HG02763 (cell line): ENCODE data around the gene SLC38A4.
"Not testable (repeated sequence)": the region's sequence is repeated elsewhere in the genome, so short reads cannot be mapped to it uniquely, and the experiment has no call there.

Experiments
- ATAC-seq: cut with Tn5 transposase; IDR thresholded peaks from one replicate; pipeline ENCODE4 v1.9.1; 2021; ENCODE audit warnings: mild to moderate bottlenecking, moderate library complexity; ENCODE audit not compliant: unreplicated experiment

SLC38A4 gene

DNA sequence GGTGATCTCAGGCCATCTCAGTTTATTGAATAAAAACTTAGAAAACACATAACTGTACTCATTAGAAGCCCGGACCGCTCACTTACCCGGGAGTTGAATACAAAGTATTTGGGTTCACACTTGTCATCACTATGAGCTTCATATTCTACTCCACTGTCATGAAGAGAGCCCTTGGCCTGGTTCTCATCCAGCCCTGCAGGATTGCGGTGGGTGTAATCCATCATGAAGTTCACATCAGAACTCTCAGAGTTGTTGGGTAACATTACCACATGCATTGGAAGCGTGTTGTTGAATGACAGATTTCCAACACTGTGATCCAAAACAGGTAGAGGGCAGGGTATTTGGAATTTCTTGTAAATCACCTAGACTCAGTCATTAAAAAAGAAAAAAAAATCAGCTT is 47.4 kb downstream of the SLC38A4 start:
- no peak for ATAC-seq

DNA sequence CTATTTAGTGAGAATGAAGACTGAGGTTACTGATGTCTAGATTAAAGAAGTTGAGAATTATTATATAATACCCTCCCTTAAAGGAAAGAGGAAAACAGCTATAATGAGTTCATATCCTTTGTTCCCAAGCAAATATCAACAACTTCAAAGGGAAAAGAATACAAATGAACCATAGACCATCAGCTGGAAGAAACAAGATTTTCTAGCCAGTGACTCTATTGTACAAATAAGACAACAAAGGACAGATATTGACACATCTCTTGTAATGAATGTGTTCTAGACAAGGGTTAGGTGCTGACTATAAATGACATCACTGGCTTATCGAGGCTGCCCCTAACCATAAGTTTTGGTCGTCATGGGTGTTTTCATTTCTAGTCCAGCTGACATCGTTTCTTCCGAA is 48.2 kb downstream of the SLC38A4 start:
- ATAC-seq: no peak

DNA sequence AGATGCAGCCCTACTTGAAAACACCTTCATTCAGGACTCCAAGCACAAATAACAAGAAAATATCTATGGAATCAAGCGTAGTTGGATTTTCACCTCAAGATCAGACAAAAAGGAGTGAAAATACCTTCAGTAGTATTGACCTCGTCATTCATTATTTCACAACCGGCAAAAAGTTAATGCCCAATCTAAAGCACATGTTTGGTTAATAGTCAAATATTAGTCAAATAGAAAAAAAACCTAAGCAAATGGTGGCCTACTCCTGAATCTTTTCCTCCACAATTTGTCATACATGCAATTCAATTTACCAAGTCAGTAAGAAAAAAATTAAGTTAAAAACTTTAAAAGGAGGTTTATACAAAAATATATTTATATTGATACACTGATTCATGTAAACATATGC is 50.0 kb downstream of the SLC38A4 start:
- ATAC-seq: no peak

DNA sequence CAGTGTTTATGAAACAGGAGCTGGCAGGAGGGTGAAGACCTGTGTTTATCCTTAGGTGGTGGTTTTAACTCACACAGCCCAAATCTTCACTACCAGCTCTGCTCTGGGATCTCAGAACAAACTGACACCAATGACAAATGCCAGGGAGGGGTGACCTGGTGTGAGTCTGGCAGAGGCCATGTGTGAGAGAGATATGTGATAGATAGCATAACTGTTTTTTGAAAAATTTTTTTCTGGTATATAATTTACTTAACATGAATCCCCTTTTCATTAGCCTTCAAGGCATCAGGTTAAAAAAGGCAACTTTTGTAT is 51.5 kb downstream of the SLC38A4 start:
- ATAC-seq: no peak

DNA sequence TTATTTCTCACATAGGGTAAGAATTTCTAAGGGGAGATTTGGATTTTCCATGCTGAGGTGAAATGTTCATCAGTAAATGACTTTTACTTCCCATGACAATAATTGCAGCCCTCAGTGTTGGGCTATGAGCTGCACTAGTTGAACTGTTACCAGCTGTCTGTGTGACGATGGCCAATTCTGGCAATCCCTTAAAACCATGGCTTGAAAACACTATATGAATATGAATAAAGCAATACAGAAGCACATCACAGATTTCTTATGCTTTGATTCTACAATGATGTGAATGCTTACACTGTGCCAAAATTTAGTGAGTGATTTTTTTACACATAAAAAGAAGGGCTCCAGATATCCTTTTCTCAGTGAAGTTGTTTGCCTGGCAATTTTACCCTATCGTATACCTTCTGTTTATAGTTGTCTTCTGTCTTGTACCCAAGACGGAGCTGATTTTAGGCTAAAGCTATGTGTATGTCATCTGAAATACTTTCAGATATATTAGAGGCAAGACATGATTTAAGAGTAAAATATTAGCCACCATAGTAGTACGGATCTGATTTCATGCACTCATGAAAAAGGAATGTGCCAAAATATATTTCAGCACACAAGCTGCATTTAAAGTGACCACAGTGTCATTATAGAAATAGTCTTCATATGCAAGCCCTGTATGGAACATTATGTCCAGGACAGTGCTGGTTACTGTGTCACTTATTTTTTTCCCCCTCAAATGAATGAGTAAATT is 52.0 kb downstream of the SLC38A4 start:
- ATAC-seq: no peak

DNA sequence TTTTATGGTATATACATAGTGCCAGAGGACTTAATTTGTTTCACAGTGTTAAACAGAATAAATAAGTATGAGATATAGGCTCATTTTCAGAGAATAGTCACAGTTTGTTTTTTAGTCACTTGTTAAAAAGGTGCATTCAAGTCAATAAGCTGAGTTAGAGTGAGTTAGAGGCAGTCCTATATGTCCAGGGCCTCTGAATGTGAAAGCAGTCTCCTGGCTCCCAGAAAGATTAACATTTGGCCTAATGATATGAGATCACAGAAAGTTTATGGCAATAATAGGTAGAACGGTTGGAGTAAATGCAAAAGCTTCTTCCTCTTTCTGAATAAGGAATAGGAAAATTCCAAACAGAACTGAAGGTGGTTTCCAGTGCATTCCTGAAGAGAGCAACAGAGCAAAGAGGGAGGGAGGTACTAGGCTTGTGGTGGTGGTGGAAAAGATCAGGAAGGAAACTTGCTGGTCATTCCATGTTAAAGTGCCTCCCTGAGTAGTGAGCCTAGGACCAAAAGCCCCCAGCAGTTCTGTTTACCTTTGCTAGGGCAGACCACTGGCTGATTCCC is 54.4 kb downstream of the SLC38A4 start:
- no peak for ATAC-seq

DNA sequence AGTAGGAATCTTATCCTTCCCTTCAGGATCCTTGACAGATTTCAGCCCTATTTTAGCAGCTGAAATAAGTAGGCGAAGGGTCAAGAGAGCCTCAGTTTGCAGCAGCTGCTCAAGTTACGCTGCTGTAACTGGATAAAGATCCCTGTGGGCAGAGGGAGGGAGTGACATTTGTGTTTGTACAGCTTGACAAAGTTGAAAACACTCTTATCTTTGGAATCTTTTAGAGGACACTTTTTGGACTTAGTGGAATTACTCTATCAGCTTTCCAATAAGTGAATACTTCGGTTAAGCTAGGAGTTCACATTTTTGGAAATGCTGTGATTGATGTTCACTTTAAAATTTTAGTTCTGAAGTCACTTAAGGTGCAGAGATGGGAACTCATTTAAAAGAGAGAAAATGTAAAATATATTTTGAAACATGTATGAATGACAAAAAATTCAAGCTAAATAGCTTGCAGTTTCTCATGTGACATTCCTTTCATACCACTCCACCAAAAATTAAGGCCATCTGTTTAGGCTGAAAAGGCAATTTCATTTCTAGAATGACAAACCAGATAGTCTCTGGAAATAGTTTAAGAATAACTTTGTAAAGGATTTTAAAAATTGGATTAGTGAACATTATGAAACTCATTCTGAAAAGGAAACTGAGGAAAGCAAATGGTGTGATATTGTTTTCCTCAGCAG is 55.2 kb downstream of the SLC38A4 start:
- ATAC-seq: no peak

DNA sequence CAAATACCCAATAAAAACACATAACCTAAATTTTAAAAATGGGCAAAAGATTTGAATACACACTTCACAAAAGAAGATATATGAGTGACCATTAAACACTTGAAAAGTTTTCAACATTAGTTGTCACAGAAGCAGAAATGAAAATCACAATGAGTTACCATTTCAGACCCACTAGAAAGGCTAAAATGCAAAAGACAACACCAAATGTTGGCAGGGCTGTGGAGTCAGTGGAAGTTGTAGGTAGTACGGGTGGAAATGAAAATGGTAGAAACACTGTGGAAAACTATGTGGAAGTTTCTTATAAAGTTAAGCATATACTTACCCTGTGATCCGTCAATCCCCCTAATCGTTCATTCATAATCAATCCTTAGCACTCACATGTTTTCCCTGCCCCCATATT is 61.8 kb downstream of the SLC38A4 start:
- ATAC-seq: no peak

DNA sequence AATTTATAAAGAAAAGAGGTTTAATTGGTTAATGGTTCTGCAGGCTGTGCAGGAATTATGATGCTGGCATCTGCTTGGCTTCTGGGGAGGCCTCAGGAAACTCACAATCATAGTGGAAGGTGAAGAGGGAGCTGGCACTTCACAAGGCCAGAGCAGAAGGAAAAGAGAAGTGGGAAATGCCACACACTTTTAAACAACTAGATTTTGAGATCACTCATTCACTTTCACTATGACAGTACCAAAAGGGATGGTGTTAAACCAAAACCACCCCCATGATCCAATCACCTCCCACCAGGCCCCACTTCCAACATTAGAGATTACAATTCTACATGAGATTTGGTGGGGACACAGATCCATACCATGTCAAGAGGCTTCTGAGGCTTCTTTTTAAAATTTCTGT is 62.6 kb downstream of the SLC38A4 start:
- no peak for ATAC-seq

DNA sequence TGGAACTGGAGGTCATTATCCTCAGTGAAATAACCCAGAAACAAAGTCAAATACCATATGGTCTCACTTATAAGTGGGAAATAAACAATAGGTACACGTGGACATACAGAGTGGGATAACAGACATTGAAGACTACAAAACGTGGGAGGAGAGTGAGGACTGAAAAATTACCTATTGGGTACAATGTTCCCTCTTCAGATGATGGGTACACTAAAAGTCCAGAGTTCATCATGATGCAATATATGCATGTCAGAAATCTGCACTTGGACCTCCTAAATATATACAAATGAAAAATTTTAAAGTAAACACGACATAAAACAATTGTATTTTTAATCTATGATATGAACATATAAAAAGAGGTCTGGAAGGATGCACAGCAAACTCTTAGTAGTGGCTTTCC is 71.2 kb downstream of the SLC38A4 start:
- ATAC-seq: no peak

DNA sequence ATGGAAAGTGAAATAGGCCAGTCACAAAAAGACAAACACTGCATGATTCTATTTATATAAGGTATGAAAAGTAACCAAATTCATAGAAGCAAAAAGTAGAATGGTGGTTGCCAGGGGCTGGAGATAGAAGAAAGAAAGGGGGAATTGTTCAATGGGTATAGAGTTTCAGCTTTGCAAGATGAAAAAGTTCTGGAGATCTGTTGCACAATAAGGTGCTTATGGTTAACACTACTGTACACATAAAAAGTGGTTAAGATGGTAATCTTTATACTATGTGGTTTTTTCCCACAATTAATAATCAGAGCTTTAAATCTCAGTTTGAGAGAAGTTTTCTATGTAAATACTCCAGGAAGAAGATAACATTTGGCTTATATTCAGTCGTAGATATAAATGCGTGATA is 73.4 kb downstream of the SLC38A4 start:
- no peak for ATAC-seq

DNA sequence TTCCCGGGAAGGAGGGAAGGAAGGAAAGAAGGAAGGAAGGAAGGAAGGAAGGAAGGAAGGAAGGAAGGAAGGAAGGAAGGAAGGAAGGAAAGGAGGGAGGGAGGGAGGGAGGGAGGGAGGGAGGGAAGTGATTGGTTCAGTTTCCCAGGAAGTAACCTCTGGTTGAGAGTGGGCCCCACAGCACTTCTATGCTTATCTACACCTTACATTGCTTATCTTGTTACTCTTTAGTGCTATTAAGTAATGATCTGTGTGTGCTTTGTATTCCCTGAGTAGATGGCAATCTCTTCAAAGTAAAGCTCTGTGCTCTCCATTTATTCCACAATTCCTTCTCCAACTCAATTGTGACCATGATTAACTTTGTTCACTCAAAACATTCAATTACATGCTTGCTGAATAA is 74.6 kb downstream of the SLC38A4 start:
- no peak for ATAC-seq

DNA sequence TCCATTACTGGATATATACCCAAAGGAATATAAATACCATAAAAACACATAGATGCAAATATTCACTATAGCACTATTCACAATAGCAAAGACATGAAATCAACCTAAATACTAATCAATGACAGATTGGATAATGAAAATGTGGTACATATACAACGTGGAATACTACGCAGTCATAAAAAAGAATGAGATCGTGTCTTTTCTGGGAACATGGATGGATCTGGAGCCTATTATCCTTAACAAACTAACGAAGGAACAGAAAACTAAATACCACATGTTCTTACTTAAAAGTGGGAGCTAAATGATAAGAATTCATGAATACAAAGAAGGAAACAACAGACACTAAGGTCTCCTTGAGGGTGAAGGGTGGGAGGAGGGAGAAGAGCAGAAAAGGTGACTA is 76.5 kb downstream of the SLC38A4 start:
- no peak for ATAC-seq

DNA sequence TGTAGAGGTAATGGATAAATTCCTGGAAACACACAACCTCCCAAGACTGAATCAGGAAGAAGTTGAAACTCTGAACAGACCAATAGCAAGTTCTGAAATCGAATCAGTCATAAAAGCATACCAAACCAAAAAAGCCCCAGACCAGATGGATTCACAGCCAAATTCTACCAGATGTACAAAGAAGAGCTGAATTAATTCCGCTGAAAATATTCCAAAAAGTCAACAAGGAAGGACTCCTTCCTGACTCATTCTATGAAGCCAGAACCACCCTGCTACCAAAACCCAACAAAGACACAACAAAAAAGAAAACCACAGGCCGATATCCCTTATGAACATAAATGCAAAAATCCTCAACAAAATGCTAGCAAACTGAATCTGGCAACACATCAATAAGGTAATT is 81.5 kb downstream of the SLC38A4 start:
- ATAC-seq: no peak

DNA sequence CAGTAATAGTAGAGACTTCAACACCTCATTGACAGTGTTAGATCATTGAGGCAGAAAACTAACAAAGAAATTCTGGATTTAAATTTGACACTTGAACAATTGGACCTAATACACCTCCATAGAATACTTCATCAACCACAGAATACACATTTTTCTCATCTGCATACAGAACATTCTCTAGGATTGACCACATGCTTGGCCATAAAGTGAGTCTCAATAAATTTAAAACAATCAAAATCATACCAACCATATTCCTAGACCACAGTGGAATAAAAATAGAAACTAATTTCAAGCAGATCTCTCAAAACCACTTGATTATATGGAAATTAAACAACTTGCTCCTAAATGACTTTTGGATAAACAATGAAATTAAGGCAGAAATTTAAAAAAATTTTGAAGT is 82.3 kb downstream of the SLC38A4 start:
- ATAC-seq: no peak

DNA sequence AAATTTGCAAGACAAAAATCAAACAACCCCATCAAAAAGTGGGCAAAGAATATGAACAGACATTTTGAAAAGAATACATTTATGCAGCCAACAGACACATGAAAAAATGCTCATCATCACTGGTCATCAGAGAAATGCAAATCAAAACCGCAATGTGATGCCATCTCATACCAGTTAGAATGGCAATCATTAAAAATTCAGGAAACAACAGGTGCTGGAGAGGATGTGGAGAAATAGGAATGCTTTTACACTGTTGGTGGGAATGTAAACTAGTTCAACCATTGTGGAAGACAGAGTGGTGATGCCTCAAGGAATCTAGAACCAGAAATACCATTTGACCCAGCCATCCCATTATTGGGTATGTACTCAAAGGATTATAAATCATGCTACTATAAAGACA is 83.5 kb downstream of the SLC38A4 start:
- not testable (repeated sequence) for ATAC-seq

DNA sequence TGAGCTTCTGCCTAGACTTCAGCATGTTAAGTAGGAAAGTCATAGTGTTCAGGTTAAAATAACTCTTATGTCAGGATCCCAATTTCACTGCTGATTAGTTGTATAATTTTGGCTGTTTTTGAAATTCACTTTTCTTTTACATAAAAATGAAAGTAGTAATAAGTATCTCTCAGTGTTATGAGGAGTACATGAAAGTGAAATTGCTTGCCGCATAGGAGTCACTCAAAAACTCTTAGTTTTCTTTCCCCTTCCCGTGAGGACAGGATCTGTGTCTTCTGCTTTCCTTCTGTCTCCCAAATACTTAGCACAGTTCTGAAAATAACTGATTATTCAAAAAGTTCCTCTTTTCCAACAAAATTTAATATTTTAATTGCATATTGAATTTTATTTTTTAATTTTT is 100.5 kb downstream of the SLC38A4 start:
- ATAC-seq: no peak

DNA sequence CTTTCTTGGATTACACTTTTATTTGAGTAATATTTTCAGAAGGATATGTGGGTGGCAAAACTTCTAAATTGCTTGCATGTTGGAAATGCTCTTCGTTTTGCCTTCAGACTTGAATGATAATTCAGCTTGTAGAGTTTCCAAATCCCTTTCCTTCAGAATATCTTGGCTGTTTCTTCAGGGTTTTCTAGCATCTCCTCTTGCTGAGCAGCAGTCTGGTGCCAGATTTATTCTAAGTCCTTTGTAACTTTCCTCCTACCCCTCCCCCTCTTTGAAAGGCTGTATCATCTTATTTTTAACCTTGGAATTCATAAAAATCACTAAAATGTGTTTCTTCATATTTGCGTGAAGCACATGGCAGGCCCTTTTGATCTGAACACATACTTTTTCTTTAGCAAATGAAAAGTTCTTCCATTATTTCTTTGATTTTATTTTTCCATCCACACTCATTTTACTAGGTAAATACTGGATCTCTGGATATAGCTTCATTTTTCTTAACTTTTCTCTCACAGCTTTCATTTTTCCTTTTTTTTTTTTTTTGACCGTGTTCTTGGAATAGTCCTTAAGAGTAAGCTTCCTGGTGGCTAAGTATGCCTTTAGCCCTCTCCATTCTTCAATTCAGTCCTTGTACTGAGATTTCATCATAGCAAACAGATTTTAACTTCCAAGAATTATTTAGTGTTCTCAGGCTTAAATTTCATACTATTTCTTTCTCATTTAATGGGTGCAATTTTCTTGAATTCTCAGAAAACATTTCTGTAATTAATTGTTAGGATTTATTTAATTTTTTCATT is 102.0 kb downstream of the SLC38A4 start:
- no peak for ATAC-seq

DNA sequence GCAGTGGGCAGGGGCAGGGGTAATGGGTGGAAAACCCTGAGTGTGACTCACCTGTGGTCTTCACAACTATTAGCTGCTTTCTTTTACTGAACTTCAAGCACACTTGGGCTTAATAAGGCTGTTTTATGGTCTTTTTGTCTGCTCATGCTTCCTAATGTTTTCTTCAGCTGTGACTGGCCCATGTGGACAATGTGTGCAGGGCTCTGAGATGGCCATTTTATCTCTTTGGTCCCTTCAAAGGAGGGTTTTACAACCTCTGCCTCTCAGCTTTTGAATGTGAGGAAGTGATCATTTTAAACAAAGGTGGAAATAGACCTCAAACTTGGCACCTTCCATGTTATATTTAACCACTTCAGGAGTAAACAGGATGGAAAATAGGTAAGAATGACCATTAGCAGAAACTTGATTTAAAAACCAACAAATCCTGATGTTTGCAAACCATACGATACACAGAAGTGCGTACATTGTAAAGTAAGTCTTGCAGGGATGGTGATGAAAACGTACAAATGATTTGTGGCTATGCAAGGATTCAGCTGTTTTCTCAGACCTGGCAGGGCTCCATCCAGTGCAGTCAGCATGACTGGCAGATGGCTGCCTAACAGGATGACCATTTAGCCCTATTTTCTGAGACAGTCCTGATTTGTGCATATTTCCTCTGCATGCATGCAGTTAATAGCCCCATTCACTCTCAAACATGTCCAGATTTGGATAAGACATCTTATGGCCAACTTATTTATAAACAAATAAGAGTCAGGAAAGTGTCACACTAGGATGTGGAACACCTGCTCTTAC is 103.2 kb downstream of the SLC38A4 start:
- ATAC-seq: no peak

DNA sequence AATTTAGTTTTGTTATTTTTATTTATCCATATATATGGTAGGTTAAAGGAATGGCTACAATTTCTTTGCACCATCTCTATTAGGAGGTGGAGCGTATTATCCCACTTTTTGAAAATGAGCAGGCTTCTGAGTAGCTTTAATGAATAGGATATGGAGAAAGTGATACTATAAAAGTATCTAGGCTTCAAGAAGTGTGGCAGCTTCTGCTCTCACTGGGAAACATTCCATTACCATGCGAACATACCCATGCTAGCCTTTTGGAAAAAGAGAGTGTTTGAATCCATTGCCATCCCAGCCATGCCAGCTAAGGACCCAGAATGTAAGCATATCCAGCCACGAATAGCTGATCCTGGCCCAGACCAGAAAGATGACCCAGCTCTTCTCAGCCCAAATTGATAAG is 107.3 kb downstream of the SLC38A4 start:
- ATAC-seq: no peak

DNA sequence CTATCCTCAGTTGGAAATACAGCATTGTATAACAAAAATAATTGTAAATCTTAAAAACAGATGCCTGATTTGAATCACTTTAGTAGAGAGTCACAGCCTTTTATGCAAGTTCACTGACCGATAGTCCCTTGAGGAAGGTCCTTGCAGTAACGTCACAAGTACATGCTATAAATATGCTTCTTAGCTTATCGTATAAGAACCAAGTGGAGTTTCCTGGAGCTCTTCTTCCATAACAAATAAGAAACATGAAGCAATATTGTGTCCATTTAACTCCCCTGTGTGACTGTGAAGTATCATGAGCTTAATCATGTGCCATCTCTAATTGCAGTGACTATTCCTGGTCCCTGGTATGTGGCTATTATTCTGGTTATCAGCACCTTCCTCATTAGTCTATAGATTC is 107.9 kb downstream of the SLC38A4 start:
- no peak for ATAC-seq
